T47D (cell line): ENCODE results near the gene DNMT3A.
A peak's percentile ranks its signal among the peaks of the same experiment; 100 is the strongest.

Source experiments
- DNase-seq, 2 experiments: peaks; one replicate each; pipeline versions ENCODE4 v3.0.0 to v3.0.0-alpha.2; 2011 to 2012; ENCODE audit warnings: low read depth in 1 of 2, low spot score in 1 of 2
- JUND ChIP-seq: IDR thresholded peaks from 2 replicates; pipeline ENCODE4 v1.6.1; 2012; ENCODE audit warnings: low read depth
- in situ Hi-C: cut with HindIII; loops from 2 replicates; pipeline ENCODE4 v1.10.0; 2016; ENCODE audit warnings: low sequenced_read_pairs, low pct_unique_long_range_greater_than_20kb

Gene DNMT3A

DNA sequence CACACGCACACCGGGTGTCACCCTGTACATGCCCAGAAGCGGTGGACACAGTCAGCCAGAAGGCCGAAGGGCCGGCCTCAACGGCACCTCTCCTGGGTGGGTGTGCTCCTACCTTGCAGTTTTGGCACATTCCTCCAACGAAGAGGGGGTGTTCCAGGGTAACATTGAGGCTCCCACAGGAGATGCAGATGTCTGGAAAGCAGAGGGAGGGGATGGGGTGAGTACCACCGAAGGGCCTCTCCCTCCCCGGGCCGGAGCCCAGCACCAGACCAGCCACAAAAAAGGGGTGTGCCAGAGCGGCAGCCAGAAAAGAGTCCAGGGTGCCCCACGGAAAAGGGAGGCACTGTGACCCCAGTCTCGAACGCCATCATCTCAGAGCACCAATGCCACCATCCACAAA, 96.6 kb downstream of the DNMT3A start:
- DNase-seq = no peak
- TF ChIP-seq JUND = no peak
- in situ Hi-C loops = no loop called here

DNA sequence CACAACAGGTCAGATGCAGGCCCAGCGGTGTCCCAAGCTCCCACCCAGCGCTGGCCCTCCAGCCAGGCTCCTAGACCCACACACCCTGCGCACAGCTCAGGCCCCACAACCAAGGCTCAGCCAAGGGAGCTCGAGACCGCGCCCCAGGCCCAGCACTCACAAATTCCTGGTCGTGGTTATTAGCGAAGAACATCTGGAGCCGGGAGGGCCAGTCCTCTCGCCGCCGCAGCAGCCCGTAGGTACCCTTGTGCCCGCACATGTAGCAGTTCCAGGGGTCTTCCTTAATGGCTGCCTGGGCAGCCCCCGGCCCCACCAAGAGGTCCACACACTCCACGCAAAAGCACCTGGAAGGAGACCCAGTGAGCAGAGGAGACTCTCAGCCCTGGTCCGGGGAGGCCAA, 97.7 kb downstream of the DNMT3A start:
- no peak for DNase-seq

DNA sequence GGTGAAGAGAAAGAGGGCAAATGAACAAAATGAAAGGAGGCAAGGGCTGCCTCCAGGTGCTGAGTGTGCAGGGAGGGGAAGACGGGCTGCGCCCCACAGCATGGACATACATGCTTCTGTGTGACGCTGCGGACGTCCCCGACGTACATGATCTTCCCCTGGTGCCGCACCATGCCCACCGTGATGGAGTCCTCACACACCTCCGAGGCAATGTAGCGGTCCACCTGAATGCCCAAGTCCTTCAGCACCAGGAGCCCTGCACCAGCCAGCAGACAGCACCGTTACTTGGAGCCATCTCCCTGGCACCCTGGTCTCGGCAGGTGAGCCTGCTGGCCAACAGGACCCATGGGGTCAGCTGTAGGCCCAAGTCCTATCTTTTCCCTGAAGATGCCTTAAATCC, 100.3 kb downstream of the DNMT3A start:
- no peak for TF ChIP-seq JUND
- no peak for DNase-seq
- in situ Hi-C loops = no loop called here

More for the DNA sequence above, 97.7 kb downstream of the DNMT3A start:
- in situ Hi-C loops = no loop called here
- TF ChIP-seq JUND = no peak

DNA sequence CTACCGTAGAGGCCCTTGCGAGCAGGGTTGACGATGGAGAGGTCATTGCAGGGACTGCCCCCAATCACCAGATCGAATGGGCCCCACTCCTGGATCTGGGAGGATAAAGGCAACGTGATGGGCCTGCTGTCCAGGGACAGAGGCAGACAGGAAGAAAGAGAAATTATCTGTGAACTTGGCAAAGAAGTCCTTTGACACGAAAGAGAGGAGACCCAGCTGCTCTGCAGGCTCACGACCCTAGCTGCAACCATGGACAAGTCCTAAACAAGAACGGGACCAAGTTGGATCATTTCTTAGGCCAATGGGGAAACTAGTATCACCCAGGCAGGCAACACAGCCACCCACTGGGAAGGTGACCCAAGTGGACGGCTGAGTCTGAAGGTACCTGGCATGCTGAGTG, 101.1 kb downstream of the DNMT3A start:
- no peak for TF ChIP-seq JUND
- DNase-seq = no peak
- in situ Hi-C loops = no loop called here

DNA sequence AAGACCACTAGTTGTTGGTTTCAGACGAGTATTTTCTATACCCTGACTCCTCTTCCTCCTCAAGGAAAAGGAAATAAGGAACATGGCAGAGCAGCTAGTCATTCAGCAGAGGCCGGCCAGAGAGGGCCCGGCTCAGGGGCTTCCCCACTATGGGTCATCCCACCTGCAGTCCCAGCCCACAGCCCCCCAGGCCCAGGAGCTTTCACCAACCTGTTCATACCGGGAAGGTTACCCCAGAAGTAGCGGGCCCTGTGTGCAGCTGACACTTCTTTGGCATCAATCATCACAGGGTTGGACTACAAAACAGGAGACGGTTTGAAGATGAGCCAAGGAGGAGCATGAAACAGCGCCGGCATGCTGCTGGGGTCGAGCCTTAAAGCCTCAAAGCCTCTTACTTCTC, 102.8 kb downstream of the DNMT3A start:
- DNase-seq = no peak
- TF ChIP-seq JUND = no peak
- in situ Hi-C loops = no loop called here

DNA sequence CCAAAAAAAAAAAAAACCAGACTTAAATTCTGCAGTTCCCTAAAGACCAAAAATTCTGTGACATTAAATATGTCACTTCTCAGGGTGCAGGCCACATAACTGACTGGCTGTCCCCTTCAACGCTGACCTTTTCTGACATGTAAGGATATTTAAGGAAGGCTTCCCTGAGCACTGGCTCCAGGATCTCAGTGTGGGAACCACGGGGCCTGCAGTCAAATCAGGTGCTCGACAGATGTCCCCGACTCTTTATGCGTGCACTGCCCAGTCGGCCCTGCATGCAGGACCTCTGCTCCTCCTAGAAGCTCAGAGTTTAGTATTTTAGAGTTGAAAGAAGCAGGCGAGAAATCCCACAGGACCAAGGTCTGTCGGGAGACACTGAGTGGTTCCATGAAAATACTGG, 104.0 kb downstream of the DNMT3A start:
- DNase-seq = no peak
- in situ Hi-C loops = no loop called here
- no peak for TF ChIP-seq JUND

DNA sequence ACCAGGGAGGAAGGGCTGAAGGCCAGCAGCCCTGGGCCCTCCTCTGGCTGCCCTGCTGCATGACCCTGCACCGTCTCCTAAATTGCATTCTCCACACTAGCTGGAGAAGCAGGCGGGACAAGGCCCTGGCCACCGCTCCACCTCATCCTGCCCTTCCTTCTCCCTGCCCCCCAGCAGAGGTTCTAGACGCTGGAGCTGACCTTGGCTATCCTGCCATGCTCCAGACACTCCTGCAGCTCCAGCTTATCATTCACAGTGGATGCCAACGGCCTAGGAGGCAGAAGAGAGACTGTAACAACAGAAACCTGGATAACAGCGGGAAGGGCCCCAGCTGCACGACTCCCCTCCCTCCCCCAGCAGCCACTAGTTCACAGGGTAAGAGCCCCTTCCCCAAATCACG, 105.0 kb downstream of the DNMT3A start:
- in situ Hi-C loops = no loop called here
- TF ChIP-seq JUND = no peak
- no peak for DNase-seq

DNA sequence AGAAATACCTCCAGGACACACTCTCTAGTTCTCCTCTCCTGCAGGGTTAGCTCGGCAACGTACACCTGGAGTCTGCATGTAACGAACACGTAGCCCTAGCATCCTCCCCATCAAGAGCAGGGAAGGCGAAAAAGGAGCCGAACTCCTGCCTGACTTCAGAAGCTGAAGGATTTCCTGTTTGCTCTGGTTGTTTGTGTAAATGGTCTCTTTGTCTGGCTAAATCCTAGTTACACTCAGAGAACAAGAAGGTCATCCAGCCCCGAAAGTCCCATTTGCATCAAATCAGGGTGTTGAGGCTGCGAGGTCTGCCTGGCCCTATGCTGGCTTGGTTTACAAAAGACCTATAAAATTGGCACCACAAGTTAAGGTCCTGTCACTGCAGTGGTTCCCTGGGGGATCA, 107.0 kb downstream of the DNMT3A start:
- in situ Hi-C loops = no loop called here
- peak in 1 of 2 experiments; percentile 1 for DNase-seq
- no peak for TF ChIP-seq JUND

DNA sequence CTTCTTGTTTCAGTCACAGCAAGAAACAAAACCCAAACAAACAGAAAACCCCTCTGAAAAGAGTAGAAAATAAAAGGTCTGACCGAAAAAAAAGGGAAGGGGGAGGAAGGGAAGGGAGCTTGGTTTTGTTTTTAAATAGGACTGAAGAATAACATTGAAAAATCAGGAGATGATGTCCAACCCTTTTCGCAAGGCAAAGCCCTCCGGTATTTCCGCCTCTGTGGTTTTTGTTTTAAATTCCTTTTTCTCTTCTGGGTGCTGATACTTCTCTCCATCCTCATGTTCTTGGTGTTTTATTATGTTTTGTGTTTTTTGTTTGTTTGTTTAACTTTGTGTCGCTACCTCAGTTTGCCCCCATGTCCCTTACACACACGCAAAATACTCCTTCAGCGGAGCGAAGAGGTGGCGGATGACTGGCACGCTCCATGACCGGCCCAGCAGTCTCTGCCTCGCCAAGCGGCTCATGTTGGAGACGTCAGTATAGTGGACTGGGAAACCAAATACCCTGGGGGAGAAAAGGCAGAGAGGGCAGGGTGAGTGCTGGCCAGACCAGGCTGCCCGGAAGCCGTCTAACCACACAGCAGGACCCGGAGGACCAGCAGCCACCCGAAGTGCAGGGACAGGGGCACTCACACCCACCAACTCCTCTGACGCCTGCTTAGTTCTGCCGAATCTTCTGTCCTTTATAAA, 107.7 kb downstream of the DNMT3A start:
- DNase-seq = no peak
- no peak for TF ChIP-seq JUND
- in situ Hi-C loops = no loop called here

DNA sequence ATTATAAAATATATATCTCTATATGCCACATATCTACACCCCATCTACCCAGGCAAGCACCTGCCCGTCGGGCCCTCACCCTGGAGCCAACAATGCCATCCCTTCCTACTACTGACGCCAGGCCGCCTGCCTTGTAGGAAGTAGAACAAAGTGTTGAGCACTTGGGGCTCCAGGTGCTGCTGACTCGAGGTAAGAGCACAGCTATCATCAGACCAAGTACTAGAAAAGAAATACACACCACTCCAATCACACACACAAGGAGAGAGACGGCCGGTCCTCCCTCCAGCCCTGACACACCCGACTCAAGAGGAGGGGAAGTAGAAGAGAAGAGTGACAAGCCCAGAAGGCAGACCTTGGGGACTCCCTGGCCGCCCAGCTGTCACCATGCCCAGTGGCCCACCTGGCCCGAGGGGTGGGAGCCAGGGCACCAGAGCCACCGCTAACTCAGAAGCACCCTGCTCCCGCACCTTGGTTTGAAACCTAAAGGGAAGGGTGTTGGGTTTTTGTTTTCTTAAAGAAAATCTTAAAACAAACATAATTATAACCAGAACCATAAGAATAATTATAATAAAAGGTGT, 109.4 kb downstream of the DNMT3A start:
- in situ Hi-C loops = no loop called here
- no peak for DNase-seq
- no peak for TF ChIP-seq JUND

DNA sequence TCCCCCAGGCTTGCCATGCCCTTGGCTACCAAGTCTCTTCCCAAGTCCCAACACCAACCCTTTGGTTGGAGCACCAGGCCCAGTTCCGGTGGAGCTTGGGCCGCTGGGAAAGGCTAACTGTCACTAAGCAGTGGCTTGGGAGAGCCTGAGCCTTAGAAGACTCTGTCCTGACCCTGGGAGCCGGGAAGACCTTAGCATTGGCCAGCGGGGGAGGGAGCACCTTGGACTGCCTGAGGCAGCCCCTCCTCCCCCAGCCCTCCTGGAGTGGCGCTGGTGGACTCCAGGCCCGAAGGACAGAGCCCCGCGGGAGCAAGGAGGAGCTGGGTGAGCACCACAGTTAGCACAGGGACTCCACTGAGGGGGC, 110.8 kb downstream of the DNMT3A start:
- no peak for DNase-seq
- no peak for TF ChIP-seq JUND
- in situ Hi-C loops = no loop called here

DNA sequence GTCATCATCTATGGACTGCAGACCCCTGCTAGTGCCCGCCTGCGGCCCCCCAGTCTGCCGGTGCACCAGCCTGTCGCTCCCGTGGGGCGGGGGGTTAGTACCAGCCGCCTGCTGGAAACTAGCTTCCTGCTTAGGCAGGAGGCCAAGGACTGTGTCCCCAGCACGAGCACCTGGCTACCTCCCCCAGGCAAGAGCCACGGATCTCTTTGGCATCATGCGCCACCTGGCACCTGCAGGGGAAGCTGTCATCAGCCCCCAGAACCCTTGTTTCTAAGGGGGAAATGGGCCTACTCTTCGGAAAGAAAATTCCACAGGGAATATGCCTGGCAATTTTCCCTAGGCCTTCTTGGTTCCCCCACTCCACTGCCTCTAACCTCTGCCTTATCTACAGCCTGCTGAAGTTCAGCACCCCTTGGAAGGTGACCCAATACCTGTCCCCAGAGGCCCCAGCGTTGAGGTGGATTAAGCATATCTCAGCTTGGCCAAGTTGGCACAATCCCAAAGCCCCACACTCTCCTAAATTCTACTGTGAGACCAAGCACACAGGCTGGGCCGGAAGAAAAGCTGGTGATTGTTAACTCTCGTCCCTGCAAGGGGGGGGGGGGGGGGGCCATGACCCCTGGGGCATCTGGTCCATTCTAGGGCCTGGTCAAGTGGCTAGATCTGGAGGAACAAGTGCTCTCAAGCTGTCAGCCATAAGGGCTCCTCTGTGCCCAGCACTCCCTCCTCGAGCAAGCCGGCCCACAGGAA, 111.4 kb downstream of the DNMT3A start:
- no peak for TF ChIP-seq JUND
- no peak for DNase-seq
- in situ Hi-C loops = no loop called here

DNA sequence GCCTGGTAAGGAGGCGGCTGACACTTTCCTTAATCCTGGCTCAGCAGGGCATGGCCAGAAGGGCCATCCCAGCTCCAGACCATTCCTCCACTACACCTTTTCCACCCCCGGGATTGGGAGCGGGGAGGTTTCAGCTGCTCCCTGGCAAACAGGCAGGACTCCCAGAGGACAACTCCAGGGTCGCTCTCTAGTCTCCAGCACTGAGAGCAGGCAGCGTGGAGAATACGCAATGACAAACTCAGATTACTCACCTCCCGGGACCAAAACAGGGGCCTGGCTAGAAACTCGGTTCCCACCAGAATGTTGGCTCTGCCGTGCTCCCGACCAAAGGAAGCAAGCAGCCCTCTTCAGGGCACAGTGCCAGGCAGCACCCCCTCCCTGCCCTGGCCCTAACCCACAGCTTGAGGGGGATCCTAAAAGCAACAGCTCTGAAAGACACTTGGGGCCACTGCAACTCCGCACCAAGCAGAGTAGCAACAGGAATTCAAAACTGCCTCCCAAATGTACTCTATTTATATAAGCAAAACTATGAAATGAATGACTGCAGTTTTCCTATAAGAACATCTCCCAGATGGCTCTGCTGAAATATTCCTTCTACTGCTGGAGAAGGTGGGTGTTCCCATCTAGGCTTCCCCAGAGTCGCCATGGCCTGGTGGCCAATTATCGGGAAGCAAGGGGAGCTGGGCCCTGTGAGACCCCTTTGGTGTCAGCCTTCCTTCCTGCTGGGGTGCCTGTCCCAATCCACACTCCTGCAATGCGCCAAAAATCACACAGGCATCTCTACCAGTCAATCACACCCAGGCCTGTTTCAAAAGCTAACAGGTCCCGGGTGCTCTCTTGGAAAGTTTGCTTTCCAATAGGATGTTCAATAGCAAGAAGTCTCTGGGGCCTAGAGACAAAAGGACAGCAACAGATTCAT, 112.2 kb downstream of the DNMT3A start:
- no peak for DNase-seq
- TF ChIP-seq JUND = no peak
- in situ Hi-C loops = no loop called here
